Endothelial cell (in vitro differentiated cells): ENCODE results near the gene SHANK1. TPM values are rescaled to one million over a fixed set of nuclear protein-coding genes. Genes with fewer than 3 reads are reported as not detected.
A peak's percentile ranks its signal among the peaks of the same experiment; 100 is the strongest.

Experiments
- DNase-seq: peaks from one replicate; pipeline ENCODE4 v3.0.0; 2021; ENCODE audit warnings: low spot score
- H3K27ac Mint-ChIP-seq: one replicate; pipeline ENCODE4 v1.8.0; 2021; ENCODE audit warnings: mixed read lengths, inconsistent platforms; ENCODE audit not compliant: unreplicated experiment
- H3K27me3 Mint-ChIP-seq: one replicate; pipeline ENCODE4 v1.8.0; 2021; ENCODE audit warnings: mild to moderate bottlenecking, moderate library complexity, mixed read lengths, inconsistent platforms; ENCODE audit not compliant: unreplicated experiment
- H3K36me3 Mint-ChIP-seq: one replicate; pipeline ENCODE4 v1.8.0; 2021; ENCODE audit warnings: mild to moderate bottlenecking, low read depth, mixed read lengths, inconsistent platforms; ENCODE audit not compliant: unreplicated experiment
- H3K4me1 Mint-ChIP-seq: one replicate; pipeline ENCODE4 v1.8.0; 2021; ENCODE audit warnings: mild to moderate bottlenecking, mixed read lengths, inconsistent platforms; ENCODE audit not compliant: unreplicated experiment
- H3K4me3 Mint-ChIP-seq: one replicate; pipeline ENCODE4 v1.8.0; 2021; ENCODE audit warnings: mild to moderate bottlenecking, mixed read lengths, inconsistent platforms; ENCODE audit not compliant: unreplicated experiment
- H3K9me3 Mint-ChIP-seq: one replicate; pipeline ENCODE4 v1.8.0; 2021; ENCODE audit warnings: mixed read lengths, inconsistent platforms; ENCODE audit not compliant: unreplicated experiment
- total RNA-seq: library from RNA; stranded (reverse); fragmentation: NEBNext Ultra II Directional; extraction: Animal tissue kit (Norgen Biotek cat#: 25700); gene quantifications from one replicate; pipeline ENCODE4 v1.2.1, GENCODE V29; 2021; ENCODE audit not compliant: unreplicated experiment
- TF ChIP-seq, protein P1 (sequence below): fragments of 200-600 bp; sonication (generic); IDR thresholded peaks from one replicate; pipeline ENCODE4 v1.5.0; 2021; ENCODE audit warnings: antibody characterized with exemption; ENCODE audit not compliant: unreplicated experiment

The SHANK1 gene
- total RNA-seq, 1 donor from 2014 or later = 6.5 TPM

DNA sequence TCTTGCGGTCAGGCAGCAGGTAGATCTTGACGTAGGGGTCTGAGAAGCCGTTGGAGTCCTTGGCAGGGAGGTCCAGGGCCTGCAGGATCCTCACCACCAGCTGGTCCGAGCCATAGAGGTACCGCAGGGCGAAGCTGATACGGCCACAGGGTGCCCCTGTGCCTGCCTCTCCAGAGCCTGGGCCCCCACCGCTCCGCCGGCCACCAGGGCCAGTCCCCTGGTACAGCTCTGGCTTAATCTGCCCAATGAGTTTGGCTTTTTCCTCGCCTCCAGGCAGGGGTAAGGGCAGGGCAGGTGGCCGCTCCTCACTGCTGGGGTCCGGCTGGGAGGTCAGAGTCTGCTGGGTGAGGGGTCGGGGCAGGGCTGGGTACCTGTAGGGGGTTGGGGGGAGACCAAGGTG is 89.8 kb downstream of the SHANK1 start:
- no peak for DNase-seq
- Mint-ChIP-seq H3K27ac (no peak overlapping the region), H3K36me3 (peaks cover 26% of the 10 kb centered on the region), H3K9me3 (peaks cover 48% of the 10 kb centered on the region), H3K4me1 (no peaks in the 10 kb centered on the region), H3K27me3 (peaks cover 16% of the 10 kb centered on the region), H3K4me3 (no peak overlapping the region)
- TF ChIP-seq, protein P1, sequence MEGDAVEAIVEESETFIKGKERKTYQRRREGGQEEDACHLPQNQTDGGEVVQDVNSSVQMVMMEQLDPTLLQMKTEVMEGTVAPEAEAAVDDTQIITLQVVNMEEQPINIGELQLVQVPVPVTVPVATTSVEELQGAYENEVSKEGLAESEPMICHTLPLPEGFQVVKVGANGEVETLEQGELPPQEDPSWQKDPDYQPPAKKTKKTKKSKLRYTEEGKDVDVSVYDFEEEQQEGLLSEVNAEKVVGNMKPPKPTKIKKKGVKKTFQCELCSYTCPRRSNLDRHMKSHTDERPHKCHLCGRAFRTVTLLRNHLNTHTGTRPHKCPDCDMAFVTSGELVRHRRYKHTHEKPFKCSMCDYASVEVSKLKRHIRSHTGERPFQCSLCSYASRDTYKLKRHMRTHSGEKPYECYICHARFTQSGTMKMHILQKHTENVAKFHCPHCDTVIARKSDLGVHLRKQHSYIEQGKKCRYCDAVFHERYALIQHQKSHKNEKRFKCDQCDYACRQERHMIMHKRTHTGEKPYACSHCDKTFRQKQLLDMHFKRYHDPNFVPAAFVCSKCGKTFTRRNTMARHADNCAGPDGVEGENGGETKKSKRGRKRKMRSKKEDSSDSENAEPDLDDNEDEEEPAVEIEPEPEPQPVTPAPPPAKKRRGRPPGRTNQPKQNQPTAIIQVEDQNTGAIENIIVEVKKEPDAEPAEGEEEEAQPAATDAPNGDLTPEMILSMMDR = no peak

- Mint-ChIP-seq H3K4me1 (no peaks in the 10 kb centered on the region), H3K27me3 (peaks cover 16% of the 10 kb centered on the region), H3K27ac (no peak overlapping the region), H3K36me3 (peaks cover 26% of the 10 kb centered on the region), H3K9me3 (peaks cover 51% of the 10 kb centered on the region), H3K4me3 (no peak overlapping the region)
- DNase-seq = no peak
- TF ChIP-seq, protein P1 = no peak
Observed at GRCh38 chr19:50629194-50629593, 90.4 kb downstream of the SHANK1 start.

GRCh38 chr19:50628551-50628950 is 91.1 kb downstream of the SHANK1 start:
- peaks cover 22% of the 10 kb centered on the region for H3K36me3 Mint-ChIP-seq
- peaks cover 16% of the 10 kb centered on the region for H3K27me3 Mint-ChIP-seq
- DNase-seq = no peak
- H3K4me3 Mint-ChIP-seq = no peak overlapping the region
- peaks cover 51% of the 10 kb centered on the region for H3K9me3 Mint-ChIP-seq
- TF ChIP-seq, protein P1 = no peak
- peak overlapping the region; percentile 18 for H3K27ac Mint-ChIP-seq
- H3K4me1 Mint-ChIP-seq = no peaks in the 10 kb centered on the region

DNA sequence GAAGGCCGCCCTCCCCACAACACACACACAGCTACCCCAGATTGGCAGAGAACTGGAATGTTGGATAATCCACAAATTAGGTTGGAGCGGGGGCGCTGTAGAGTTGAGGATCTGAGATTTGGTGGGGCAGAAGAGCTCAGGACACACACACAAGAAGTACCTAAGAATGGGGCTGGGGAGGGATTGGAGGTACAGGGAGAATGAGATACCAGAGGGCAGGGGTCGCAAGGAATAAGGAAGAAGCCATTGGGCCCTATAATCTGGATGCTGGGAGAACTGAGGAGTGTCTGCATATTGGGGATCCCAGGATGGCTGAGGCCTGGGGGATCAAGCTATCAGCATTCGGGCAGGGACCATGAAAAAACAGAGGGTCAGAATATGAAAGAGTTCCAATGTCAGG is 91.5 kb downstream of the SHANK1 start:
- Mint-ChIP-seq H3K27ac (no peak overlapping the region), H3K36me3 (peaks cover 22% of the 10 kb centered on the region), H3K4me3 (no peak overlapping the region), H3K27me3 (peaks cover 13% of the 10 kb centered on the region), H3K4me1 (no peaks in the 10 kb centered on the region), H3K9me3 (peaks cover 51% of the 10 kb centered on the region)
- TF ChIP-seq, protein P1 = no peak
- no peak for DNase-seq

DNA sequence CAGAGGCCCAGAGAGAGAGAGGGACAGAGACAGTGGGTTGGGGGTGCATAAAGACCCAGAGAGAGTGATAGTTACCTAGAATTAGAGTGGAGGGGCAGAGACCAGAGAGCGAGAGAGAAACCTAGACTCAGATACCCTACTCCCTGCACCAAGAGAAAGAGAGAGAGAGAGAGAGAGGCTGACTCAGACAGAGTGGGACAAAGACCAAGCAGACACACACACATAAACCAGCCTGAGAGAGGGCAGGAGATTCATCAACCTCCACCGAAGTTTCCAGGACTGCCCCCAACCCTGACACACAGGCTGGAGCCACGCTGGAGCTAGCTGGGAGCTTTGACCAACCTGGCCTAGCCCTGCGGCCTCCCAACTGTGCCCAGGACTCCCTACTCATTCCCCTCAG is 92.8 kb downstream of the SHANK1 start:
- TF ChIP-seq, protein P1 = no peak
- Mint-ChIP-seq H3K27ac (no peak overlapping the region), H3K36me3 (peaks cover 22% of the 10 kb centered on the region), H3K4me3 (no peak overlapping the region), H3K9me3 (peaks cover 50% of the 10 kb centered on the region), H3K27me3 (peaks cover 13% of the 10 kb centered on the region), H3K4me1 (no peaks in the 10 kb centered on the region)
- DNase-seq = no peak
